ENCODE data around the gene ZNF740. TPM values are rescaled to one million over a fixed set of nuclear protein-coding genes. Genes with fewer than 3 reads are reported as not detected.

The ZNF740 gene
- total RNA-seq, 1 experiment from 2014 or later: 46.8 TPM

GRCh38 chr12:53234271-53234914 lies 53.9 kb downstream of the ZNF740 start:
- ChIA-PET CTCF (interaction anchor here (0.6 to 1.3 kb wide), 2 partner anchors 14 to 17 kb away, joined by 3 read pairs; a partner anchor contains a TSS), POLR2A (no interaction called here)
- Histone ChIP-seq H3K4me3 (ENCODE audit: low read depth in 2 of 2, low read length in 2 of 2) (no peak overlapping the region), H3K9me3 (ENCODE audit: control insufficient read depth, insufficient read depth, low read depth, low read length) (no peaks in the 10 kb centered on the region), H3K36me3 (ENCODE audit: control insufficient read depth, insufficient read depth, low read length) (no peaks in the 10 kb centered on the region; the same call in 1 of the 2 replicates), H3K27me3 (ENCODE audit: control insufficient read depth, insufficient read depth, low read length) (no peaks in the 10 kb centered on the region; the same call in 1 of the 2 replicates), H3K27ac (ENCODE audit: low read length) (no peak overlapping the region), H3K4me1 (ENCODE audit: control insufficient read depth, insufficient read depth, low read length) (peaks cover 30% of the 10 kb centered on the region)
- ATAC-seq (no peak), DNase-seq (ENCODE audit: low read depth, low spot score) (no peak)
- intact Hi-C loops (cut with micrococcal nuclease; ENCODE audit: unreplicated experiment) (no loop called here), in situ Hi-C loops (cut with HindIII; ENCODE audit: low pct_unique_long_range_greater_than_20kb, low sequenced_read_pairs) (no loop called here)
- BruUV-seq (replicated peaks): no TSS peak
- TF ChIP-seq REST (IDR thresholded peaks at IDR 0.05; ENCODE audit: insufficient read depth in 1 of 2, low read depth in 2 of 2, low read length in 1 of 2): no peak
- TF ChIP-seq TCF7L2 (IDR thresholded peaks at IDR 0.05; ENCODE audit: low read depth, low read length): no peak
- TF ChIP-seq POLR2AphosphoS5 (IDR thresholded peaks at IDR 0.05; ENCODE audit: low read depth, low read length): no peak
- no peak for TF ChIP-seq CTCF (IDR thresholded peaks at IDR 0.05)
- no peak for TF ChIP-seq SIN3A (IDR thresholded peaks at IDR 0.05; ENCODE audit: borderline replicate concordance, insufficient read depth, low read depth, low read length)

- CTCF ChIA-PET: interaction anchor here (1.1 kb wide), 1 partner anchor 21 kb away, joined by 3 read pairs; no protein-coding TSS in a partner anchor
- intact Hi-C loops (cut with micrococcal nuclease; ENCODE audit: unreplicated experiment) (no loop called here), in situ Hi-C loops (cut with HindIII; ENCODE audit: low pct_unique_long_range_greater_than_20kb, low sequenced_read_pairs) (no loop called here)
- Histone ChIP-seq H3K4me1 (ENCODE audit: control insufficient read depth, insufficient read depth, low read length) (peaks cover 30% of the 10 kb centered on the region), H3K27ac (ENCODE audit: low read length) (no peak overlapping the region), H3K27me3 (ENCODE audit: control insufficient read depth, insufficient read depth, low read length) (no peaks in the 10 kb centered on the region; the same call in 1 of the 2 replicates), H3K9me3 (ENCODE audit: control insufficient read depth, insufficient read depth, low read depth, low read length) (no peaks in the 10 kb centered on the region), H3K4me3 (ENCODE audit: low read depth in 2 of 2, low read length in 2 of 2) (no peak overlapping the region), H3K36me3 (ENCODE audit: control insufficient read depth, insufficient read depth, low read length) (no peaks in the 10 kb centered on the region; the same call in 1 of the 2 replicates)
- POLR2A ChIA-PET: no interaction called here
- ATAC-seq: no peak
- no peak for DNase-seq (ENCODE audit: low read depth, low spot score)
- BruUV-seq (replicated peaks): no TSS peak
- TF ChIP-seq CTCF (IDR thresholded peaks at IDR 0.05) (no peak), TCF7L2 (IDR thresholded peaks at IDR 0.05; ENCODE audit: low read depth, low read length) (no peak), POLR2AphosphoS5 (IDR thresholded peaks at IDR 0.05; ENCODE audit: low read depth, low read length) (no peak), SIN3A (IDR thresholded peaks at IDR 0.05; ENCODE audit: borderline replicate concordance, insufficient read depth, low read depth, low read length) (no peak), REST (IDR thresholded peaks at IDR 0.05; ENCODE audit: insufficient read depth in 1 of 2, low read depth in 2 of 2, low read length in 1 of 2) (no peak)
Measured at GRCh38 chr12:53235164-53235563, 54.6 kb downstream of the ZNF740 start.

All from Panc1 (cell line).